GM12864 (cell line): ENCODE results near the gene RGS9BP.

Source experiments
- DNase-seq: peaks from one replicate; pipeline ENCODE4 v3.0.0-alpha.2; 2011; ENCODE audit warnings: low read depth
- H3K4me3 ChIP-seq: 2 replicates; pipeline ENCODE4 v1.5.1; 2011; ENCODE audit warnings: mild to moderate bottlenecking, low read depth, low read length, control low read depth
- CTCF ChIP-seq: IDR thresholded peaks from 2 replicates; pipeline ENCODE4 v1.5.1; 2011; ENCODE audit warnings: low read depth, mild to moderate bottlenecking, moderate library complexity, low read length, control low read depth, inconsistent platforms; ENCODE audit errors: missing control alignments

The RGS9BP gene

GRCh38 chr19:32675720-32676185, at the start of gene RGS9BP:
Gene RGS9BP, plus strand, starts transcription at chr19:32675848. Its CDS starts 416 bp downstream, at chr19:32676264.
- no peak for TF ChIP-seq CTCF
- DNase-seq, result no peak
- peak within 1 kb of the TSS; percentile 94 for H3K4me3 ChIP-seq

GRCh38 chr19:32626969-32627368, 48.7 kb upstream of the RGS9BP start:
- H3K4me3 ChIP-seq, result no peak overlapping the region
- DNase-seq, result no peak
- TF ChIP-seq CTCF, result no peak

GRCh38 chr19:32627714-32628270, 47.9 kb upstream of the RGS9BP start:
- no peak for DNase-seq
- no peak overlapping the region for H3K4me3 ChIP-seq
- TF ChIP-seq CTCF, result no peak

GRCh38 chr19:32630338-32630737, 45.3 kb upstream of the RGS9BP start:
- no peak for TF ChIP-seq CTCF
- no peak for DNase-seq
- H3K4me3 ChIP-seq, result no peak overlapping the region

- no peak overlapping the region for H3K4me3 ChIP-seq
- DNase-seq, result no peak
- no peak for TF ChIP-seq CTCF
Observed at GRCh38 chr19:32631381-32631780, 44.3 kb upstream of the RGS9BP start.

- no peak overlapping the region for H3K4me3 ChIP-seq
- TF ChIP-seq CTCF, result no peak
- DNase-seq, result no peak
Observed at GRCh38 chr19:32637480-32637879, 38.2 kb upstream of the RGS9BP start.

GRCh38 chr19:32638625-32639024, 37.0 kb upstream of the RGS9BP start:
- no peak overlapping the region for H3K4me3 ChIP-seq
- no peak for DNase-seq

More at GRCh38 chr19:32638625-32639024, 37.0 kb upstream of the RGS9BP start:
- TF ChIP-seq CTCF, result no peak
